Activated naive CD8-positive, alpha-beta T cell treated with anti-CD3 and anti-CD28 coated beads, Interleukin-2, amount 50 U/mL, for 24 hours (primary cell): Measurements from ENCODE around the gene MRPL45.

Experiments
- ATAC-seq: fragments of 150-1000 bp; cut with Tn5 transposase; one replicate; pipeline ENCODE4 v1.10.0; 2021
- DNase-seq: peaks from one replicate; pipeline ENCODE4 v3.0.0; 2021
- H3K27ac Mint-ChIP-seq: one replicate; pipeline ENCODE4 v1.8.0; 2021; ENCODE audit warnings: mild to moderate bottlenecking, mixed read lengths
- H3K27me3 Mint-ChIP-seq: one replicate; pipeline ENCODE4 v1.8.0; 2021; ENCODE audit warnings: mixed read lengths
- H3K36me3 Mint-ChIP-seq: one replicate; pipeline ENCODE4 v1.8.0; 2021; ENCODE audit warnings: low read depth, mixed read lengths
- H3K4me1 Mint-ChIP-seq: one replicate; pipeline ENCODE4 v1.8.0; 2021; ENCODE audit warnings: mixed read lengths
- H3K4me3 Mint-ChIP-seq: one replicate; pipeline ENCODE4 v1.8.0; 2021; ENCODE audit warnings: mild to moderate bottlenecking, moderate library complexity, mixed read lengths
- H3K9me3 Mint-ChIP-seq: one replicate; pipeline ENCODE4 v1.8.0; 2021; ENCODE audit warnings: mixed read lengths

MRPL45 gene

DNA sequence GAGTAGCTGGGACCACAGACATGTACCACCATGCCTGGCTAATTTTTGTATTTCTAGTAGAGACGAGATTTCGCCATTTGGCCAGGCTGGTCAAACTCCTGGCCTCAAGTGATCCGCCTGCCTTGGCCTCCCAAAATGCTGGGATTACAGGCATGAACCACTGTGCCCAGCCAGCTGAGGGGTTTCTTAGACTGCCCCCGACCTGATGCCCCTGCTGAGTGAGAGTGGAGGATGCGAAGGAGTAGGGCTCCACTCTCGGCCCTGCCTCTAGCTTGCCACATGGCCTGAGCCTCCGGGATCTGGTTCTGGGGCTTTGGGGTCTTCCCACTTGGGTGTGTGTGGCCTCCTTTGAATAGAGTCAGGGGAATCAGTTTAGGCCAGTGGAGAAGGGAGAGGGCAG, 35.8 kb downstream of the MRPL45 start:
- H3K27me3 Mint-ChIP-seq = peaks cover 5% of the 10 kb centered on the region
- no peaks in the 10 kb centered on the region for H3K4me1 Mint-ChIP-seq
- H3K9me3 Mint-ChIP-seq = no peaks in the 10 kb centered on the region
- no peak overlapping the region for H3K4me3 Mint-ChIP-seq
- DNase-seq = no peak
- ATAC-seq = no peak
- H3K36me3 Mint-ChIP-seq = no peaks in the 10 kb centered on the region
- H3K27ac Mint-ChIP-seq = no peak overlapping the region

DNA sequence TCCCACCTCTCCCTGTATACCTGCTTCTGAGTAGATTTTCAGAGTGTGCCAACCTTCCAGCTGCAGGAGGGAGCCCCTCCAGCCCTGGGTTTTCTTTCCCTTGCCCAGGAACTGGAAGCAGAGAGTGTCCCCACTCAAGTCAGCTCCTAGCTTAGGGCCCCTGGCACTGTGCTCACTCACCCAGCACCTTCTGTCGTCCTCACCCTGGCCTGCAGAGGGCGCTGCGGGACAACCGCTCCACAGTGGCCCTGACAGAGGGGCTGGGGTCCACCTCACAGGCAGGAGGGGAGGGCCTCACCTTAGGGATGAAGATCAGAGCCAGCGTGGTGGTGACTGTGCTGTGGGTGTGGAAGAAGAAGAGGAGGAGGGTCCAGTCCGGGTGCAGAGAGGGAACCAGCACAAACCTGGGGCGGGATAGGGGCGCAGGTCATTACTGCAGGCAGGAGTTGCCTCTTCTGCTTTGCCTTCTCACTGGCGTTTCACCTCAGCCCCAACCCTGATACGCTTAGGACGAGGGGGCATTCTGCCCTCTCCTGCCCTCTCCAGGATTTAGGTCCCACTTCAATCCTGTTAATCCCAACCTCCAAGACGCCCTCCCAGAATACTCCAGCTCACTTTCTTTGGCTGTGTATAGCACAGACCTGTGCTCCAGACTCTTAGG, 36.8 kb downstream of the MRPL45 start:
- Mint-ChIP-seq H3K27ac (no peak overlapping the region), H3K36me3 (no peaks in the 10 kb centered on the region), H3K9me3 (no peaks in the 10 kb centered on the region), H3K27me3 (peaks cover 5% of the 10 kb centered on the region), H3K4me3 (no peak overlapping the region), H3K4me1 (no peaks in the 10 kb centered on the region)
- peak; percentile 50 for ATAC-seq
- DNase-seq = peak; percentile 67

DNA sequence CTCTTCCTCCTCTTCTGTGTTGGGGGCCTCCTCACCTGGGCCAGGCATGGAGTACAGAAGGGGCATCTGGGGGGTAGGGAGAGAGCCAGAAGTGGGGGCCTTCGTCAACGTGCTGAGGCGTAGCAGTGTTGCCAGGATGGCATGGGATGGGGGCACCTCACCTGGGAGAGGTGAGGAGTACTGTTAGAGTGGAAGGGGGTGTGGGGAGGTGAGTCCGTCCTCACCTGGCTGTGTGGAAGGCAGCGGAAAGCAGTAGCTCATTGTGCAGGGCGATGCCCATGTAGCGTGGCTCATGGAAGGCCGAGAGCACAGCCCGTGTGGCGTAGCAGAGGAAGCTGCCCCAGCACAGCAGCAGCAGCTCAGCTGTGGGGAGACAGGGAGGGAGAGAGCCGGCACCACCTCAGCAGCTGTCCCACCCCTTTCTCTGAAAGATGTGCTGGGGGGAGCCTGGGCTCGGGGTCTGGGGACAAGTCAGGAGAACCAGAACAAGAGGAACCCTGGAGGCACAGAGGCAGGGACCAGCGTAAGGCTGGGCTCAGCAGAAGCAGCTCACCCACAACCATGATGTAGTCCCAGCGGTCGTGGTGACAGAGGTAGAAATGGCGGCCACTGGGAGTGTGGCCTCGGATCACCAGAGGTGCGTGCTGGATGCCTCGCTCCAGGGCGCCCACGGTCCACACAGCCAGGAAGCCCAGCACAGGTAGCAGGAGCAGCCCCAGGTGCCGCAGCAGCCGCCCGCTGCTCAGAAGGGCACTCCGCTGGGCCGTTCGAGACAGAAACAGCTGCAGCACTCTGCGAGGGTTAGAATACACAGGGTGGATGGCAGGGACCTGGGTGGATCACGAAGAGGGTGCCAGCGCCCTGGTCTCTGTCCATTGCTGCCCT, 37.8 kb downstream of the MRPL45 start:
- Mint-ChIP-seq H3K9me3 (no peaks in the 10 kb centered on the region), H3K4me3 (no peak overlapping the region), H3K27me3 (peaks cover 5% of the 10 kb centered on the region), H3K27ac (no peak overlapping the region), H3K4me1 (no peaks in the 10 kb centered on the region), H3K36me3 (no peaks in the 10 kb centered on the region)
- DNase-seq = no peak
- ATAC-seq = no peak

DNA sequence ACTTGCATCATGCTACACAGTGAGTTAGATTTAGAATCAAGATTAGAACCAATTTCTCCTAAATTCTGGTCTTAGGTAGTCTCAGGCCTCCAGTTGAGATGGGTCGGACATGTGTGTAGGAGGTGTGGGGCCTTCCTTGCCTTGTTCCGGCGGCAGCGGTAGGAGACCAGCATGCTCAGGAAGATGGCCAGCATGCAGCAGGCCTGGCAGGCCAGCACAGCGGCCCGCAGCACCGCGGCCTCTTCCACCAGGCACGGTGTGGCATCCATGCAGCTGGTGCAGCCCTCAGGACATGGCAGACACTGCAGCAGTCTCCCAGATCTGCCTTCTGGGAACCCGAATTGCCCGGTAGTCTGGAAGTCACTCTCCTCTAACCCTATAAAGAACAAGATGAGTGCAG, 39.9 kb downstream of the MRPL45 start:
- no peaks in the 10 kb centered on the region for H3K9me3 Mint-ChIP-seq
- H3K27me3 Mint-ChIP-seq = peaks cover 3% of the 10 kb centered on the region
- no peak overlapping the region for H3K4me3 Mint-ChIP-seq
- no peak for ATAC-seq
- no peaks in the 10 kb centered on the region for H3K36me3 Mint-ChIP-seq
- DNase-seq = no peak
- H3K27ac Mint-ChIP-seq = no peak overlapping the region
- no peaks in the 10 kb centered on the region for H3K4me1 Mint-ChIP-seq

DNA sequence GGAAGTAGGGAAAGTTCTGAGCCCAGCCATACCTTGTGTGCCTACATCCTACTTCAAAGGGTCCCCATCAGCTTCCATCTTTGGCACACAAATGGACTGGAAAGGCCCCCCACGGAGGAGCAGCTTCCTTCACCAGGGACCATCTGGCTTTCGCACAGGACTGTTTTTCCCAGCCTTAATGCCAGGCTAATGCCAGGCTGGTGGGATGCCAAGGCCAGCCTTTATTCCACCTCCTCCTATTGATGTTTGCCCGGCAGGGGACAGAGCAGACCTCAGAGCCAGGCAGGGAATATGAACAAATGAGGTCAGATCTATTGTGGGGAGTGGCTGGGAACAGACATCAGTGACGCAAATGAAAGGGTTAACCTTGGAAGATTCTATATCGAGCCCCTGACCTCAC, 41.1 kb downstream of the MRPL45 start:
- H3K4me1 Mint-ChIP-seq = no peaks in the 10 kb centered on the region
- H3K27me3 Mint-ChIP-seq = peaks cover 2% of the 10 kb centered on the region
- H3K4me3 Mint-ChIP-seq = no peak overlapping the region
- H3K9me3 Mint-ChIP-seq = no peaks in the 10 kb centered on the region
- DNase-seq (no peak), ATAC-seq (no peak)
- no peaks in the 10 kb centered on the region for H3K36me3 Mint-ChIP-seq
- H3K27ac Mint-ChIP-seq = no peak overlapping the region

DNA sequence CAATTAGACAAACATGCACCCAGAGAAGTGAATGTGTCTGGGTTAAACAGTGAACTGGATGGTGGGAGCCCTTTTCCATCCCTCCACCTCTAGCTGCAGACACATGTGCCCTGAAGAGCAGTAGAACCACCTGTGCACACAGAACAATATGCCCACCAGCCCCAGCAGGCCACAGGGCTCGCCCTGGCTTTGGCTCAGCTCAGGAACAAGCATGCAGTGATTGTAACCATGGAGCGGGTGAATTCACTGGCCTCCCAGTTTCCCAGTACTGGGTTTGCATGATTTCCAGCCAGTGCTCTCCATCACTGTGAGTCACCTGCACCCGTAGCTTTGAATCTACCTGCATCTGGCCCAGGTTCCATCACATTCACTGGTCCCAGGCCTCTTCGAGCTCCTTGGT, 41.6 kb downstream of the MRPL45 start:
- ATAC-seq (no peak), DNase-seq (no peak)
- H3K4me1 Mint-ChIP-seq = no peaks in the 10 kb centered on the region
- no peaks in the 10 kb centered on the region for H3K9me3 Mint-ChIP-seq
- no peak overlapping the region for H3K4me3 Mint-ChIP-seq
- H3K27ac Mint-ChIP-seq = no peak overlapping the region
- peaks cover 2% of the 10 kb centered on the region for H3K27me3 Mint-ChIP-seq
- H3K36me3 Mint-ChIP-seq = no peaks in the 10 kb centered on the region

DNA sequence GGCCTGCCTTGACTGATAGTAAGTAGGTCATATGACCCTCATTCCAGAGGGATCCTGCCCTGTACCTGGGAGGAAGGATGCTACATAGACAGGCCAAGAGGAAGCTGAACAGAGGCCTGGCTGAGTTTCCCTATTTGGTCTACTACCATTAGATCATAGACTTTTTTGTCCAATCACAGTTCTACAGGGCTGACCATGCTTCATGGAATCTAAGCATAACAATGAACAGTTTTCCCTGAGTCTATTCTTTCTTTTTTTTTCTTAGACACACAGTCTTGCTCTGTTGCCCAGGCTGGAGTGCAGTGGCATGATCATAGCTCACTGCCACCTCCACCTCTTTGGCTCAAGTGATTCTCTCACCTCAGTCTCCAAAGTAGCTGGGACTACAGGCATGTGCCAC, 42.9 kb downstream of the MRPL45 start:
- H3K36me3 Mint-ChIP-seq = no peaks in the 10 kb centered on the region
- peaks cover 3% of the 10 kb centered on the region for H3K27me3 Mint-ChIP-seq
- no peaks in the 10 kb centered on the region for H3K4me1 Mint-ChIP-seq
- H3K9me3 Mint-ChIP-seq = no peaks in the 10 kb centered on the region
- DNase-seq (no peak), ATAC-seq (no peak)
- H3K4me3 Mint-ChIP-seq = no peak overlapping the region
- H3K27ac Mint-ChIP-seq = no peak overlapping the region

DNA sequence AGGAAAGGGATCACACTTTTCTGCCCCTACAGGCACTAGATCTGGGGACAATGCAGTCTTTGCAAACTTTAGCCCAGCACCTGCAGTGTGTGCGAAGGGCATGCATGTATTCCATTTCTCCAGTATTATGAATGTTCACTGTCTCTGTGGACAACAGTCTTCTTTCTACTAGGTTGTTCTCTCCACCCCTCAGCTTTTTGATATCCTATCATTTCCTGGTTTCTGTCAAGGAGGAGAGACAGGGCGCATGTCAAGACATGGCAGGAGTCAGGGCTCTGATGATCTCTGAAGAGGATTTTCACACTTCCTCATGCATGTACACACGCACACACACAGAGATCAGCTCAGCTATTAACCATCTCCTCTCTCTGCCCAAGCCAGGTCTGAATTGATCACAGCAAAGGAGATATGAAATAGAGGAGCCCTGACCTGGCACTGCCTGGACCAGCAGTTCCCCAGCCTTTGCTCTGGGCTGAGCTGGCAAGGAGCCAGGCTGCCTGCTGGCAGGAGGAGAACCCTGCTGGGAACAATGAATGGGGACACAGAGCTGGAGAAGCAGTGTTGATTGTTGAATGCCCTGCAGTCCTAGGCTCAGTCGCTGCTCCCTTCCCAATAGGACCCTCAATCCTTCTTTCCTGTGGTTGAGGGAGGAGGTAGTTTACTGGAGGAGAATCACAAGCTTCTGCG, 44.2 kb downstream of the MRPL45 start:
- H3K27me3 Mint-ChIP-seq = peaks cover 3% of the 10 kb centered on the region
- DNase-seq = no peak
- no peaks in the 10 kb centered on the region for H3K36me3 Mint-ChIP-seq
- ATAC-seq = no peak
- no peak overlapping the region for H3K4me3 Mint-ChIP-seq
- no peak overlapping the region for H3K27ac Mint-ChIP-seq
- H3K4me1 Mint-ChIP-seq = no peaks in the 10 kb centered on the region
- H3K9me3 Mint-ChIP-seq = no peaks in the 10 kb centered on the region

DNA sequence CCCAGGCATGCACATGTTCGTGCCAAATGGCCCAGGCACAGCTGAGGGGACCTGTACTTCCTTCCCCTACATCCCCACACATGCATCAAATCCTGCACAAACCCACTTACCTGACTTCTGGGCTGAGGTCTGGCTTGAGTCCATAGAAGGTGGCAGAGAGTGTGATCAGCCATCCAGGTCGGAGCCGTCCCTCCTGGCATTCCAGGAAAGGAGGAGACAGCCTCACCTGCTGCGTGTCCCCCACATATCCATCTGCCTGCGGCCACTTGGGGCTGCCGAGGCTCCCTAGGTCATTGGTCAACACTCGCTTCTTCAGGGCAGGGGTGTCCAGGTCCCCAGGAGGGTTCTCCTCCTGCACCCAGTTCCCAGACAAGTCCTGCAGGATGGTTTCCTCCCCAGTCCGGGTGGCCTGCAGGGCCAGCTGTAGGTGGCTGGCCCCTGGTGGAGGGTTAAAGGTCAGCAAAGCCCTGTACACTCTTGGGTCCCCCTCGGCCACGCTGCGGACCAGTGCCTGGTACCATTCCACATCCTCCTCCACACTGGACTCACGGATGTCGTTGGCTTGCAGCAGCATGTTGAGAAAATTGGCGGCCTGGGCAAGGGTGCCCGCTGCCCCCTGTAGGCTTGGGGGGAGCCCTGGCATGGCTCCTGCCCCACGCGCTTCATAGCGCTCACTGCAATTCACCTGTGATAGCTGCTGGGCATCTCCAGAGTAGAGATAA, 46.1 kb downstream of the MRPL45 start:
- no peaks in the 10 kb centered on the region for H3K4me1 Mint-ChIP-seq
- H3K4me3 Mint-ChIP-seq = no peak overlapping the region
- ATAC-seq (no peak), DNase-seq (no peak)
- no peaks in the 10 kb centered on the region for H3K36me3 Mint-ChIP-seq
- no peak overlapping the region for H3K27ac Mint-ChIP-seq
- no peaks in the 10 kb centered on the region for H3K9me3 Mint-ChIP-seq
- H3K27me3 Mint-ChIP-seq = peaks cover 3% of the 10 kb centered on the region

DNA sequence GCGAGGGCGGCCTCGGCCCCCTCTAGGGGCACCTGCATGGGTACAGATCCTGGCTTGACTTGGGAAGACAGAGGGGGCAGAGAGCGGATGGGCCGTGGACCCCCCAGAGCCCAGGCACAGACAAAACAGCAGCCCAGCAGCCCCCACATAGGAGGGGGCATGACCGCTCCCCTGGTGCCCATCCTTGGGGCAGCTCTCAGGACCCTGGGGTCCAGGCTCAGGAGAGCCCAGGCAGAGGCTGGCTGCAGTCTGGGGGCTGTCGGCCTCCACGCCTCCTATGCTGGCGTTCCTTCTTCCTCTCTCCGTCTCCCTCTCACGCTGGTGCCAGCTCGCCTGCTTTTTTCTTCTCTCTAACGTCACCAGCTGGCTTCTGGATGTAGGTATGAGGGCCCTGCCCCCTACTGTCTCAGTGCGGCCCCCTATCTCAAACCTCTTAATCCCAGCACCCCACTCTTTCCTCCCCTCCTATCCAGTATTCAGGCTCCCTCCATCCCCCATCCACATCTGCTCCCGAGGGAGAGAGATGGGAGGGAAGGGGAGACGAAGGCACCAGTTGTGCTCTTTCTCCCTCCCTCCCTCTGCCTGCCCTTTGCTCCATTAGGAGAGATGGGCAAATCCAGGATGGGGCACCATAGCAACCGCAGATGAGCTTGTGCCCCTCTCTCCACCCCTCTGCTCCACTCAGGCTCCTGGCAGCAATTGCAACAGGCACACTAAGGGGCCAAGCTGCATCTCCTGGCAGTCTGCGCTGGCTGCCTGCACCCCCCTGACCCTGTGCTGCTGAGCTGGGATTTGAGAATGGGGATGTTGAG, 46.8 kb downstream of the MRPL45 start, which contains the start of gene GPR179:
Gene GPR179 (minus strand): TSS at position 349 of the 812 bp plus-strand sequence. CDS start 167 bp downstream, at position 182.
- ATAC-seq (no peak), DNase-seq (no peak)
- no peak within 1 kb of the TSS for H3K27ac Mint-ChIP-seq
- H3K4me1 Mint-ChIP-seq = peaks cover under 1% of the 10 kb centered on the region
- no peak within 1 kb of the TSS for H3K4me3 Mint-ChIP-seq
- no peaks in the 10 kb centered on the region for H3K9me3 Mint-ChIP-seq
- peaks cover 3% of the 10 kb centered on the region for H3K27me3 Mint-ChIP-seq
- no peaks in the 10 kb centered on the region for H3K36me3 Mint-ChIP-seq

DNA sequence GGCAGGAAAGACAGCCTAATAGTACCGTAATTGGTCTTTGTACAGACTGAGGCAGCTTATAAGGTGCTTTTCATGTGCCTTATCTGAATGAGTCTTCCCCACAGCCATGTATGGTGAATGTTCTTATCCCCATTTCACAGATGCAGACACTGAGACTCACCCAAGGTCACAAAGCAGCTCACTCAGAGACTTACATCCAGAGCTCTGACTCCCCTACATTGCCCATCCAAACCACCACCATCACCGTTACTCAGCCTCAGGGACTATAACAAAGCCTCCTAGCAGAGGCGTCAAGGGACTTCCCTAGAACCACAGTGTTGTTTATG, 47.4 kb downstream of the MRPL45 start:
- Mint-ChIP-seq H3K9me3 (no peaks in the 10 kb centered on the region), H3K4me3 (no peak overlapping the region), H3K4me1 (peaks cover 3% of the 10 kb centered on the region), H3K27me3 (peaks cover 3% of the 10 kb centered on the region), H3K36me3 (no peaks in the 10 kb centered on the region), H3K27ac (no peak overlapping the region)
- no peak for DNase-seq
- no peak for ATAC-seq

DNA sequence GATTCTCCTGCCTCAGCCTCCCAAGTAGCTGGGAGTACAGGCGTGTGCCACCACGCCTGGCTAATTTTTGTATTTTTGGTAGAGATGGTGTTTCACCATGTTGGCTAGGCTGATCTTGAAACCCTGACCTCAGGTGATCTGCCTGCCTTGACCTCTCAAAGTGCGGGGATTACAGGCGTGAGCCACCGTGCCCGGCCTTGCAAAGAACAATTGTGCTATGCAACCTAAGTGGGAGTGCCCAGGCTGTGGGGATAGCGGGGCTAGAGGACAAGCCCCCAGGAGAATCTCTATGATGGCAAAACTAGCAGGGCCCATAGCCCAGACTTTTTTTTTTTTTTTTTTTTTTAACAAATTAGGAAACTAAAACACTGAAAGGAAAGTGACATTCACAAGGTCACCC, 48.8 kb downstream of the MRPL45 start:
- ATAC-seq (no peak), DNase-seq (no peak)
- no peak overlapping the region for H3K4me3 Mint-ChIP-seq
- H3K27me3 Mint-ChIP-seq = peaks cover 3% of the 10 kb centered on the region
- no peaks in the 10 kb centered on the region for H3K9me3 Mint-ChIP-seq
- no peak overlapping the region for H3K27ac Mint-ChIP-seq
- H3K36me3 Mint-ChIP-seq = no peaks in the 10 kb centered on the region
- H3K4me1 Mint-ChIP-seq = peaks cover 8% of the 10 kb centered on the region

DNA sequence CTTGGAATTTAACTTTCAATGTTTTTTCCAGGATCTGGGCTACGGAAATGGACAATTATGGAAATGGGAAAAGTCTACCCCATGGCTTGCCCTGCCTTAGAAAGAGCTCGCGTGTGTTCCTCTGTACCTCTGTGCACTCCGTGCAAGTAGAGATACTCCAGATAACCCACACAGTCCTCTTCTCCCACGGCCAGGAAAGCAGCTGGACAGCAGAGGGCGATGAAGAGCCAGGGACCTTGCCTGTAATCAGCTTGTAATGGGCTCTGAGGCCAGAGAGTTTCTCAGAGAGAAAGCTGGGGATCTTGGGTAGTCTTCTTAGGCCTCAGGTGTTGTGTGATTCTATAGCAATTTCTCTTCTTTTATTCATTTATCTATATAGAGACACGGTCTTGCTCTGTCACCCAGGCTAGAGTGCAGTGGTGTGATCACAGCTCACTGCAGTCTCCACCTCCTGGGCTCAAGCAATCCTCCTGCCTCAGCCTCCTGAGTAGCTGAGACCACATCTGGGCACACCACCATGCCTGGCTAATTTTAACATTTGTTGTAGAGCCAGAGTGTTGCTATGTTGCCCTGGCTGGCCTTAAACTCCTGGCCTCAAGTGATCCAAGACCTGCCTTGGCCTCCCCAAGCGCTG, 52.2 kb downstream of the MRPL45 start:
- Mint-ChIP-seq H3K4me1 (peaks cover 27% of the 10 kb centered on the region), H3K27ac (no peak overlapping the region)

More for the DNA sequence above, 52.2 kb downstream of the MRPL45 start:
- no peak overlapping the region for H3K4me3 Mint-ChIP-seq
- DNase-seq = peak; percentile 86
- ATAC-seq = peak; percentile 58
- H3K36me3 Mint-ChIP-seq = no peaks in the 10 kb centered on the region
- H3K9me3 Mint-ChIP-seq = no peaks in the 10 kb centered on the region
- H3K27me3 Mint-ChIP-seq = peaks cover 3% of the 10 kb centered on the region
